C4-2B (cell line): ENCODE data around the gene SURF1.

Experiments
- ZFX ChIP-seq: fragments of 450-650 bp; IDR thresholded peaks from 2 replicates; pipeline ENCODE4 v1.6.1; 2017
- TF ChIP-seq, protein P1 (sequence below): fragments of 450-650 bp; conservative IDR thresholded peaks from 2 replicates; pipeline ENCODE4 v1.5.1; 2017; ENCODE audit warnings: mild to moderate bottlenecking

DNA sequence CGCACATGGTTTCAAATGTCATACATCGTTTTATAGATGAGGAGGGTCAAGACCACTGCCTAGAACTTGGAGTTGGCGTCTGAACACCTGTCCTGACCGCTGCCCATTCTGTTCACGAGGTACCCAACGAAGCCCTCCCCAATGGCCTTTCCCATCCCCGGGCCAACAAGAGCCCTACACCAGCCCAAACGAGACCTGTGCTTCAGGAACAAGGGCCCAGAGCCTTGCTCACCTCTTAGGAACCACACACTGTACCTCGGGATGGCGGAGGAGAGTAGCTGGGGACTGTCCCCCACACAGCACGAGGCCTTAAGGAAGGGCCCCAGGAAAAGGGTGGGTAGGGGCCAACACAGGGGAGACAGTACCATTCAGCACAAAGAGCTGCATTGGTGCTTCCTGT lies 23.3 kb downstream of the SURF1 start:
- TF ChIP-seq, protein P1, sequence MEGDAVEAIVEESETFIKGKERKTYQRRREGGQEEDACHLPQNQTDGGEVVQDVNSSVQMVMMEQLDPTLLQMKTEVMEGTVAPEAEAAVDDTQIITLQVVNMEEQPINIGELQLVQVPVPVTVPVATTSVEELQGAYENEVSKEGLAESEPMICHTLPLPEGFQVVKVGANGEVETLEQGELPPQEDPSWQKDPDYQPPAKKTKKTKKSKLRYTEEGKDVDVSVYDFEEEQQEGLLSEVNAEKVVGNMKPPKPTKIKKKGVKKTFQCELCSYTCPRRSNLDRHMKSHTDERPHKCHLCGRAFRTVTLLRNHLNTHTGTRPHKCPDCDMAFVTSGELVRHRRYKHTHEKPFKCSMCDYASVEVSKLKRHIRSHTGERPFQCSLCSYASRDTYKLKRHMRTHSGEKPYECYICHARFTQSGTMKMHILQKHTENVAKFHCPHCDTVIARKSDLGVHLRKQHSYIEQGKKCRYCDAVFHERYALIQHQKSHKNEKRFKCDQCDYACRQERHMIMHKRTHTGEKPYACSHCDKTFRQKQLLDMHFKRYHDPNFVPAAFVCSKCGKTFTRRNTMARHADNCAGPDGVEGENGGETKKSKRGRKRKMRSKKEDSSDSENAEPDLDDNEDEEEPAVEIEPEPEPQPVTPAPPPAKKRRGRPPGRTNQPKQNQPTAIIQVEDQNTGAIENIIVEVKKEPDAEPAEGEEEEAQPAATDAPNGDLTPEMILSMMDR, result no peak
- no peak for TF ChIP-seq ZFX
